ENCODE measurements around the gene LCMT2. TPM values are rescaled to one million over a fixed set of nuclear protein-coding genes. Genes with fewer than 3 reads are reported as not detected.

Gene LCMT2, protein sequence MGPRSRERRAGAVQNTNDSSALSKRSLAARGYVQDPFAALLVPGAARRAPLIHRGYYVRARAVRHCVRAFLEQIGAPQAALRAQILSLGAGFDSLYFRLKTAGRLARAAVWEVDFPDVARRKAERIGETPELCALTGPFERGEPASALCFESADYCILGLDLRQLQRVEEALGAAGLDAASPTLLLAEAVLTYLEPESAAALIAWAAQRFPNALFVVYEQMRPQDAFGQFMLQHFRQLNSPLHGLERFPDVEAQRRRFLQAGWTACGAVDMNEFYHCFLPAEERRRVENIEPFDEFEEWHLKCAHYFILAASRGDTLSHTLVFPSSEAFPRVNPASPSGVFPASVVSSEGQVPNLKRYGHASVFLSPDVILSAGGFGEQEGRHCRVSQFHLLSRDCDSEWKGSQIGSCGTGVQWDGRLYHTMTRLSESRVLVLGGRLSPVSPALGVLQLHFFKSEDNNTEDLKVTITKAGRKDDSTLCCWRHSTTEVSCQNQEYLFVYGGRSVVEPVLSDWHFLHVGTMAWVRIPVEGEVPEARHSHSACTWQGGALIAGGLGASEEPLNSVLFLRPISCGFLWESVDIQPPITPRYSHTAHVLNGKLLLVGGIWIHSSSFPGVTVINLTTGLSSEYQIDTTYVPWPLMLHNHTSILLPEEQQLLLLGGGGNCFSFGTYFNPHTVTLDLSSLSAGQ
- 10 to 100 TPM; 10.5 to 12.6 TPM for total RNA-seq

DNA sequence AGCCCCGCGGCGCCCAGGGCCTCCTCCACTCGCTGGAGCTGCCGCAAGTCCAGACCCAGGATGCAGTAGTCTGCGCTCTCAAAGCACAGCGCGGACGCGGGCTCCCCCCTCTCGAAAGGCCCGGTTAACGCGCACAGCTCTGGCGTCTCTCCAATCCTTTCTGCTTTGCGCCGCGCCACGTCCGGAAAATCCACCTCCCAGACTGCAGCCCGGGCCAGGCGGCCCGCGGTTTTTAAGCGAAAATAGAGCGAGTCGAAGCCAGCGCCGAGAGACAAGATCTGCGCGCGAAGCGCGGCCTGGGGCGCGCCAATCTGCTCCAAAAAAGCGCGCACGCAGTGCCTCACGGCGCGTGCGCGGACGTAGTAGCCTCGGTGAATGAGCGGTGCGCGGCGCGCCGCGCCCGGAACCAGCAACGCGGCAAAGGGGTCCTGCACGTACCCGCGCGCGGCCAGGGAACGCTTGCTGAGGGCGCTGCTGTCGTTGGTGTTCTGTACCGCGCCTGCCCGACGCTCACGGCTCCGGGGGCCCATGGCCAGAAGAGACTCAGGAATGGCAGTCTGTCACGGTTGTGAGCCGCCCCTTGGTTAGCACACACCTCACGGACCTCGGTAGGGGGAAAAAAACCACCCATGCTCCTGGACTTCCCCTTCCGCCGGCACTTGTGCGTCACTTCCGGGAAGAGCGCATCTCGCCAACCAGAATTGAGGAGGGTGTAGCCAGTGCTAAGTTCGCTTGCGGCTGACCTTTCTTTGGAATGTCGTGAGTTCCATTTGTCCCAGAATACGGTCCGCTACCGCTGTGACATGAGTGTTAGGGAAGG lies at the start of gene LCMT2:
Gene LCMT2, minus strand, starts transcription at position 614 of the 820 bp plus-strand sequence. Its CDS starts 84 bp downstream, at position 530.
- peaks cover 25% of the 10 kb centered on the region for H3K36me3 Mint-ChIP-seq (ENCODE audit: low read depth)
- POLR2A ChIA-PET = interaction anchor here (1.0 kb wide), 1 partner anchor 180 kb away, joined by 3 read pairs; no protein-coding TSS in a partner anchor
- H3K27ac Mint-ChIP-seq = peak within 1 kb of the TSS; percentile 98

DNA sequence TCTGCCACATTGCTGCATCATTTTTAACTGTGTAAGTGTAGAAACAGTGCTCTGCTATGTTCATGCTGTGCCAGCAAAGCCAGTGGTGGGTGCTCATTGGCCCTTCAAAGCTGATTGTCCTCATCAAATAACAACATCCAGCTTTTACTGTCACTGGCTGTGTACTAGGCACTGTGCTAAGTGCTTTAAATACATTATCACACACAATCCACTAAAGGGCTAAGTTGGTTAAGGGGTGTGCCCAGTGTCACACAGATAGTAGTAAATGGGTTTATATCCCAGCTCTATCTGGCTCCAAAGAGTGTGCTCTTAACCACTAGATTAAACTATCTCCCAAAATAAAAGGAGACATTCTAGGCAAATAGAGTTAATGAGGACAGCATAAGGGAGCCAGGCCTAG lies 48.2 kb upstream of the LCMT2 start:
- Mint-ChIP-seq H3K27me3 (no peaks in the 10 kb centered on the region), H3K4me3 (no peak overlapping the region), H3K27ac (no peak overlapping the region), H3K36me3 (ENCODE audit: low read depth) (peaks cover 57% of the 10 kb centered on the region), H3K4me1 (peaks cover 6% of the 10 kb centered on the region), H3K9me3 (no peaks in the 10 kb centered on the region)
- ChIA-PET POLR2A (no interaction called here), CTCF (interaction anchor here (0.5 to 0.9 kb wide), 2 partner anchors 9 to 67 kb away, joined by 3 to 4 read pairs; no protein-coding TSS in a partner anchor)
- no peak for DNase-seq

More for the DNA sequence above, at the start of gene LCMT2:
- no peaks in the 10 kb centered on the region for H3K27me3 Mint-ChIP-seq
- H3K4me3 Mint-ChIP-seq = peak within 1 kb of the TSS; percentile 88
- peaks cover 2% of the 10 kb centered on the region for H3K9me3 Mint-ChIP-seq
- peak; percentile 93 for DNase-seq
- CTCF ChIA-PET = interaction anchor here (0.9 to 1.0 kb wide), 2 partner anchors 7 to 105 kb away, joined by 3 read pairs; no protein-coding TSS in a partner anchor
- H3K4me1 Mint-ChIP-seq = peaks cover 35% of the 10 kb centered on the region

DNA sequence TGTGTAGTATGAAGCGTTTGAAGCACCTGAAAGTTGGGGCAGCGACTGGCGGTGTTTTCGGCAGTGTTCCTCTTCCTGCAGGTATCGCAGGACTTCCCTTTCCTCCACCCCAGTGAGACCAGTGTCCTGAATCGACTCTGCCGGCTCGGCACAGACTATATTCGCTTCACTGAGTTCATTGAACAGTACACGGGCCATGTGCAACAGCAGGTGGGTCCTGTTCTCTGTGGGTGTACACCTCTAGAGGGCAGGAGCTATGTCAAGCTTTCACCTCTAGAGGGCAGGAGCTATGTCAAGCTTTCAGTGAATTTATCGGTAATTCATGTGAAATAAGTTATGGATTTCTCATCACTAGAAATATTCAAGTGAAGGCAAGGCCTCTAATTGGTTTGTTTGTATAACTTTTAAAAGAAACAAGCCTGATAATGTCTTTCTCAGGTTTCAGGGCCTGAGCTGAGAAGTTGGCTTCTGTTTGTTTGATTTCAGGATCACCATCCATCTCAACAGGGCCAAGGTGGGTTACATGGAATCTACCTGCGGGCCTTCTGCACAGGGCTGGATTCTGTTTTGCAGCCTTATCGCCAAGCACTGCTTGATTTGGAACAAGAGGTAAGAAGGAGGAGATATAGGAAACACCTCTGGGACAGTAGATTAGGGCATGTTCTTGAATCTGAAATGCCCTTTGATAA lies 45.8 kb upstream of the LCMT2 start:
- Mint-ChIP-seq H3K27ac (no peak overlapping the region), H3K4me3 (no peak overlapping the region), H3K36me3 (ENCODE audit: low read depth) (peaks cover 55% of the 10 kb centered on the region), H3K4me1 (peaks cover 23% of the 10 kb centered on the region), H3K27me3 (no peaks in the 10 kb centered on the region), H3K9me3 (no peaks in the 10 kb centered on the region)
- DNase-seq = peak; percentile 54
- POLR2A ChIA-PET = no interaction called here
- CTCF ChIA-PET = interaction anchor here (1.3 to 1.6 kb wide), 2 partner anchors 11 to 15 kb away, joined by 4 read pairs; no protein-coding TSS in a partner anchor

DNA sequence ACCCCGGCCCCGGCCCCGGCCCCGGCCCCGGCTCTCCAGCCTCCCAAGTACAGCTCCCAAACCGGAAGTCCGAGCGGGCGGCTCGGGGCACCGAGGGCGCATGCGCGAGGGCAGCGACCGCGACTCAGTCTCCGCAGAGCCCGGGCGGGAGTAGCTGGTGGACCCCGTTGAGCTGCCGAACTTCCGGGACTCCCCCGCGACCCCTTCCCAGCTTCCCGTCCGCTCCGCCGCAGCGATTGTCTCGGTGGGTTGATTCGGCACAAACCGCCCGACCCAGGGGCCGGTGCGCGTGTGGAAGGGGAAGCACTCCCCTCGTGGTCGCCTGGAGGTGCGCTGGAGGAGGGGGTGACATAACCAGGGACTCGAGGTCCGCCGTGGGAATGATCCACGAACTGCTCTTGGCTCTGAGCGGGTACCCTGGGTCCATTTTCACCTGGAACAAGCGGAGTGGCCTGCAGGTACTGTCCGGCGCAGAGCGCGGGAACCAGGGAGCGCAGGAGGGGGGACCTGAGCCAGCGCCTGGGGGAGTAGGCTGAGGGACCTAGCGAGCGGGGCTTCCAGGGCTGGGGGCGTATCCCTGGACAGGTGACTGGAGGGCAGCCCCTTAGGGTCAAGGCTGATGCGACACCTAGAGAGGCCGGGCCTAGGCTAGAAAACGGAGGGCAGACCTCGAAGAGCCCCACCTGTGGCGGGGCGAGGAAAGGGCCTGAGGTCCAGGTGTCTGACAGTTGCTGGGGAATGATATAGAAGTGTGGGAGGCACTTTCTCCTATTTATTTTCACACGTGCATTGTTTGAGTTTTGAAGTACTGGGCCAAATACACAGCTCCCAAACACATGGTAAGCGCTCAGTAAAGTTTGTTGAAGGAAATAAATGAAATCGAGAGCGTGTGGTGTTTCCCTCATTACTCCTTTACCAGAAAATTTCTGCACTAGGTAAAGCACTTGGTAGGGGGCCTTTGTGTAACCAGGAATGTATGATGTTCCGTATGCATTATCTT lies 40.9 kb upstream of the LCMT2 start, which contains the start of the genes TUBGCP4 and ZSCAN29:
Gene TUBGCP4, plus strand, starts transcription at position 127 of the 1,000 bp plus-strand sequence. Its CDS starts 254 bp downstream, at position 381.
Gene ZSCAN29, minus strand, starts transcription at position 69 of the 1,000 bp plus-strand sequence. CDS start 1,130 bp downstream, outside the sequence.
- Mint-ChIP-seq H3K9me3 (peaks cover 8% of the 10 kb centered on the region), H3K4me3 (peak within 1 kb of the TSS; percentile 89), H3K27ac (peak within 1 kb of the TSS; percentile 90), H3K27me3 (no peaks in the 10 kb centered on the region), H3K36me3 (ENCODE audit: low read depth) (peaks cover 59% of the 10 kb centered on the region), H3K4me1 (peaks cover 50% of the 10 kb centered on the region)
- POLR2A ChIA-PET = interaction anchor here (0.6 to 0.7 kb wide), 2 partner anchors 83 to 139 kb away, joined by 3 to 4 read pairs; no protein-coding TSS in a partner anchor
- DNase-seq = peak; percentile 78
- CTCF ChIA-PET = interaction anchor here (0.7 to 3.2 kb wide), 7 partner anchors 10 to 426 kb away, joined by 3 to 15 read pairs (median 4); no protein-coding TSS in a partner anchor

DNA sequence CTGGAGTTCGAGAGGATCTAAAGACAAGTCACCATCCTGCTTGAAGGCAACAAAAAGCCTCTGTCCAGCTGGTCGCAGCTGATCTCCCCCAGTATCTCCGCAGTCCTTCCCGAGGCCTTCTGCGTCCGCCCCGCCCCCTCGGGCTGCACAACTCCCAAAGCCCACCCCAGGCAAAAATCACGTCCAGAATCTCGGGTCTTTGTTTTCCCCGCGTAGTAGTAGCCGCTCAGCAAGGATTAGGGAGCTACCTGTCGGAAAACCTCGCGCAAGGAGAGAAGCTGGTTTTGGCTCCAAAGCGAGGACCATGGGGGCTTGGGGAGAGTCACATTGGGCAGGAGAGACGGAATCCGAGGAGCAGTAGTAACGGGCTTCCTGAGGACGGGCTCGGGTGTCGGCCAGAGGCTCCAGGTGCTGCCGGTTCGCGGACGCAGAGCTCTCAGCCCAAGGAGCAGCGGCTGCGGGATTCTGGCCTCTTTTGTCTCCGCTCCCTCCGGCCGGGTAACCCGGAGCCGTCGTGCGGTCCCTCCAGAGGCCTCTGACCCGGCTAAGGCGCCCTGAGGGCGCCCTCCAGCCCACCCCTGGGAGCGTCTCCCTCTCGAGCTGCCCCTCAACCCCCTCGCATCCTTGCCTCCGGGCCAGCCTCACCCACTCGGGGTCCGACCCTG lies 40.1 kb upstream of the LCMT2 start:
- Mint-ChIP-seq H3K4me1 (peaks cover 50% of the 10 kb centered on the region), H3K27me3 (no peaks in the 10 kb centered on the region), H3K36me3 (ENCODE audit: low read depth) (peaks cover 63% of the 10 kb centered on the region), H3K27ac (peak overlapping the region; percentile 90), H3K9me3 (peaks cover 11% of the 10 kb centered on the region), H3K4me3 (peak overlapping the region; percentile 89)
- DNase-seq = no peak
- CTCF ChIA-PET = interaction anchor here (0.7 to 3.2 kb wide), 7 partner anchors 8 to 426 kb away, joined by 3 to 15 read pairs (median 4); no protein-coding TSS in a partner anchor
- POLR2A ChIA-PET = interaction anchor here (0.5 to 0.7 kb wide), 2 partner anchors 140 to 1657 kb away, joined by 3 read pairs; no protein-coding TSS in a partner anchor

DNA sequence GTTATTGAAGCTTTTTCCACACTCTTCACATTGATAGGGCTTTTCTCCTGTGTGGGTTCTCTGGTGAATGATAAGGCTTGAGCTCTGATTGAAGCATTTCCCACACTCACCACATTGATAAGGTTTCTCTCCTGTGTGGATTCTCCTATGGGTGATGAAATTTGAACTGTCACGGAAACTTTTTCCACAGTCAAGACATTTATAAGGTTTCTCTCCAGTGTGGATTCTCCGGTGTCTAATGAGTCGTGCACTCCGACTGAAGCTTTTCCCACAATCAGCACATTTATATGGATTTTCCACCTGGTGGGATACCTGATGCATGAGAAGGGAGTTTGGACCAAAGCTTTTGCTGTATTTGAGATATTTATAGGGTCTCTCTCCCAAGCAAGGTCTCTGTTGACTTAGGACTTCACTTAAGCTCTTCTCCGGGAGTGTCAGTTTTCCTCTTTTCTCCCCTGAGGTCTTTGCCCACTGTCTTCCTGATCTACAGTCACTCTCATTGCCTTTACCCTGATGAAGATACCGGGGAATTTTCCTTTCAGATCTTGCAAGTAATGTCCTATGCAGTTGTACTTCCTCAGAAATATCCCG lies 31.0 kb upstream of the LCMT2 start:
- Mint-ChIP-seq H3K27me3 (no peaks in the 10 kb centered on the region), H3K9me3 (peaks cover 44% of the 10 kb centered on the region)
- POLR2A ChIA-PET = no interaction called here

DNA sequence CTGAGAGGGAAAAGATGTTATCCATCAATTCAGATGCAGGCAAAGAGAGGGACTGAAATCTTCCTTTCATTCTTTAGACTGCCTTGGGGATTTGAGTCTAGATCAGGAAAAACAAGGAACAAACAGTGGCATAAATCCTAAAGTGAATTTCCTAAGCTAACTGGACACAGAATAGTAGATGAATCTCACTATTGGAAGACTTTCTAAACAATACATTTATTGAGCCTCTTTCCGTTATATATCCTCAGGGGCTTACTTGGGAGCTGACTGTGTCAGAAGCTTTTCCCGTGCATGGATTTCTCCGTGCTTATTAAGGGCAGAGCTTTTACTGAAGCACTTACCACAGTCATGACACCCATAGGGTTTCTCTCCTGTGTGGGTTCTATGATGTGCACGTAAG lies 30.4 kb upstream of the LCMT2 start:
- Mint-ChIP-seq H3K27ac (no peak overlapping the region), H3K36me3 (ENCODE audit: low read depth) (peaks cover 81% of the 10 kb centered on the region), H3K9me3 (peaks cover 39% of the 10 kb centered on the region), H3K4me1 (peaks cover 6% of the 10 kb centered on the region), H3K4me3 (no peak overlapping the region), H3K27me3 (no peaks in the 10 kb centered on the region)
- DNase-seq = no peak
- POLR2A ChIA-PET = no interaction called here
- CTCF ChIA-PET = interaction anchor here (0.7 to 2.3 kb wide), 3 partner anchors 9 to 41 kb away, joined by 3 to 15 read pairs (median 4); partner anchors contain the start of genes TUBGCP4 and ZSCAN29

More for the DNA sequence above, 31.0 kb upstream of the LCMT2 start:
- Mint-ChIP-seq H3K4me1 (peaks cover 6% of the 10 kb centered on the region), H3K27ac (no peak overlapping the region), H3K4me3 (no peak overlapping the region), H3K36me3 (ENCODE audit: low read depth) (peaks cover 81% of the 10 kb centered on the region)
- DNase-seq = no peak
- CTCF ChIA-PET = interaction anchor here (1.0 to 2.3 kb wide), 3 partner anchors 9 to 42 kb away, joined by 3 to 15 read pairs (median 3); partner anchors contain the start of genes TUBGCP4 and ZSCAN29

DNA sequence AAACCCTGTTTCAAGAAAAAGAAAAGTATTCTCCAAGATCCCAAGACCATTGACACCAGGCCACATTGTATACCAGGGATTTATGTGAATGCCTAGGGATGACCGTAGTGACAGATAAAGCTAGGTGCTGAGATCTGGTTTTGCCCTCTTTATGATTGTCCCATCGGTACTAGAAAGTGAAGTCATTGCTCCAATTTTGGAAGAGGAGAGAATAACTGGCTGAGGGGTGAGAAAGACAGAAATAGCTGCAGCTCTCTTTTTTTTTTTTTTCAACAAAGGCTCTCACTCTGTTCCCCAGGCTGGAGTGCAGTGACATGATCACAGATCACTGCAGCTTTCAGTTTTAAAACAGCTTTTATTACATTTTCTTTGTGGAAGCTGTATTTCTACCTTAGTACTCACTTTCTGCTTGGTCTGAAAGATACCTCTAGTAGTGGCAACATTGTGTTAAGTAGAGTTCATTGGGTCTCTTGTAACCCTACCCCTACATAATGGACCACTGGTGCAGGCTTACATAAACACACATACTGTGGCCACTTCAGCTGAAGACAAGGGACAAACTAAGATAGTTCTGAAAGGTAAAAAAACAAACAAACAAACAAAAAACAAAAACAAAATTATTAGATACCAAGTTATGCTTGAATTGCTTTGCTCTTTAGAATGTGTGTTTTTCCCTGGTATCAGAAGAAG lies 22.5 kb upstream of the LCMT2 start:
- H3K36me3 Mint-ChIP-seq (ENCODE audit: low read depth) = peaks cover 22% of the 10 kb centered on the region
- POLR2A ChIA-PET = no interaction called here

DNA sequence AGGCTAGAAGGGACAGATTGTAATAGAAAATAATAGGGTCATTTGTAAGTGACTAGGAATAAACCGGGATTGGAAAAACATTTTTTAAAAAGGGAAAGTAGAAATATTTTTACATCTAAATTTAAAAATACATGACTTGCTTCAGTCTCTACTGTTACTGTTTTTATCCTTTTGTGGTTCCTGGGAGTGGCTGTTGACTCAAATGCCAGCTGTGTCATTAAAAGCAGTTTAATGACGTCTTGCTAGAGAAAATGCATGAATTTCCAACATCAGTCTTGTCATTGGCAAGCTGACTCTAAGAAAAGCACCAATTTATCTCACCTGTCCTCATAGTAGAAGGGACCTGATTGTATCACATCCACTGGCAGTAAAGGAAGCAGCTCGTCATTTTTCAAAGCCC lies 16.7 kb upstream of the LCMT2 start:
- Mint-ChIP-seq H3K4me3 (no peak overlapping the region), H3K27ac (no peak overlapping the region), H3K4me1 (no peaks in the 10 kb centered on the region), H3K9me3 (no peaks in the 10 kb centered on the region), H3K27me3 (no peaks in the 10 kb centered on the region), H3K36me3 (ENCODE audit: low read depth) (peaks cover 7% of the 10 kb centered on the region)
- ChIA-PET POLR2A (interaction anchor here (0.6 kb wide), 1 partner anchor 1717 kb away, joined by 5 read pairs; no protein-coding TSS in a partner anchor), CTCF (interaction anchor here (0.8 to 1.3 kb wide), 2 partner anchors 10 to 136 kb away, joined by 3 read pairs; no protein-coding TSS in a partner anchor)
- no peak for DNase-seq

More for the DNA sequence above, 22.5 kb upstream of the LCMT2 start:
- Mint-ChIP-seq H3K9me3 (no peaks in the 10 kb centered on the region), H3K4me1 (peaks cover 10% of the 10 kb centered on the region), H3K27me3 (no peaks in the 10 kb centered on the region), H3K4me3 (no peak overlapping the region), H3K27ac (no peak overlapping the region)
- no peak for DNase-seq
- CTCF ChIA-PET = interaction anchor here (1.3 to 1.7 kb wide), 2 partner anchors 9 to 11 kb away, joined by 3 to 6 read pairs; no protein-coding TSS in a partner anchor

Measured in activated CD4-positive, alpha-beta T cell treated with anti-CD3 and anti-CD28 coated beads, Interleukin-2, amount 10 ng/mL, durations not matched to agents 7 days and 5 days (primary cell).